GM19328 (cell line): ENCODE measurements around the gene SNX22.

Experiments used
- ATAC-seq: cut with Tn5 transposase; IDR thresholded peaks from one replicate; pipeline ENCODE4 v1.9.1; 2021; ENCODE audit warnings: mild to moderate bottlenecking, moderate library complexity; ENCODE audit not compliant: unreplicated experiment

SNX22 gene

DNA sequence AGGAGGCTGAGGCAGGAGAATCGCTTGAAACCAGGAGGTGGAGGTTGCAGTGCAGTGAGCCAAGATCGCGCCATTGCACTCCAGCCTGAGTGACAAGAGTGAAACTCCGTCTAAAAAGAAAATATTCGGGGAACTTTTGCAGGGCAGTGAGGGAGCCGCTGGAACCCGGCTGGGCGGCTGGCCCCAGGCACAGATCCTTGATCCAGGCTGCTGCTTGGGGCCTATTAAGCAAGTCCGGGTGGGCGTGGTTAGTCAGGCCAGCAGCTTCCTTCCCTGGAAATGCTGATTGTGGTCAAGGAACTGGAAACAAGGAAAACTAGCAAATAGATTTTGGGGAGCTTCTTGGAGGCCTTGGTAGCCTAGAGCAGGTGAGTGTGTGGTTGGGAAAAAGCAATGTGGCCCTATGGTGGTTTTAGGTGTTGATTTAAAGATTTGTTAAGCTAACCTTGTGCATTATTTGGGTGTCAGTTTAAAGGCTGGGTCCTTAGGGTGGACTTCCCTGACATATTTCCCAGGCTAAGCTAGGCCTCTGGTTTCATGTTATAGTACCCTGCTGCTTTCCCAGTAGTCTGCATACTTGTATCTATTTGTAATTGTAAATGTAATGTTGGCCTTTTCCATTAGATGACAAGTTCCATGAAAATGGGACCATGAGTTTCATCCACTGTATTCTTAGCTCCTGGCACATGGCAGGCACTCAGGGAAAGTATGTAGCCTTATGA, 17.7 kb upstream of the SNX22 start:
- no peak for ATAC-seq

DNA sequence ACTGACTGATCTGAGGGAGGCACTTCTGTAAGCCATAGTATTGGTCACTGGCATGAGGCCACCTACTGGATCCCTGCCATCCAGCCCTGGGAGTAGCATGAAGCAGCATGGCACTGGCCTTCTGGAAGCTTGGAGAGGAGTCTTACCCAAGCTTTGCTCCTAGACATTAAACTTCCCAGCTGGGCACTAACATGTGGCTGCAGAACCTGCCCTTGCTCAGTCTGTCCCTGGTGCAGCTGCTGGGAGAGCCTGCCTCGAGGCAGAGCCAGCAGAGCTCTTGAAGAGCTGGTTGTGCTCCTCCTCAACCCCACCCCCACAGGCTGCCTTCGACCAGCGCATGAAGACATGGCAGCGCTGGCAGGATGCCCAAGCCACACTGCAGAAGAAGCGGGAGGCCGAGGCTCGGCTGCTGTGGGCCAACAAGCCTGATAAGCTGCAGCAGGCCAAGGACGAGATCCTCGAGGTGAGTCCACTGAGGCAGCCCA, 17.1 kb upstream of the SNX22 start:
- no peak for ATAC-seq

DNA sequence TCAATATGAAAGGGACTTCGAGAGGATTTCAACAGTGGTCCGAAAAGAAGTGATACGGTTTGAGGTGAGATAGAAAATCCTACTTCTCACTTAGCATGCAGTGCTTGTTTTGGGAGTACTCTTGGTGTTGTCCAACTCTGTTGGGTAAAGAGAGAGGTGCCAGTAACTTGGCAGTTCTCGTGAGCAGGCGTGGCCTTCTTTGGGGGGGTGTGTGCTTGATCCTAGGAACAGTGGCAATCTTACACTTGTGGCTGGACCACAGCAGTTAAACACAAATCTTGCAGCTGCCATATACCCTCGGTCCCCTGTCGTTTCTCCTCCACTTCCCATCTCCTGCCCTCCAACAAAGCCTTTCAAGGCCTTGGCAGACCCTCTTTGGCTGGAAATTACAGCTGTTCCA, 15.2 kb upstream of the SNX22 start:
- ATAC-seq: no peak

DNA sequence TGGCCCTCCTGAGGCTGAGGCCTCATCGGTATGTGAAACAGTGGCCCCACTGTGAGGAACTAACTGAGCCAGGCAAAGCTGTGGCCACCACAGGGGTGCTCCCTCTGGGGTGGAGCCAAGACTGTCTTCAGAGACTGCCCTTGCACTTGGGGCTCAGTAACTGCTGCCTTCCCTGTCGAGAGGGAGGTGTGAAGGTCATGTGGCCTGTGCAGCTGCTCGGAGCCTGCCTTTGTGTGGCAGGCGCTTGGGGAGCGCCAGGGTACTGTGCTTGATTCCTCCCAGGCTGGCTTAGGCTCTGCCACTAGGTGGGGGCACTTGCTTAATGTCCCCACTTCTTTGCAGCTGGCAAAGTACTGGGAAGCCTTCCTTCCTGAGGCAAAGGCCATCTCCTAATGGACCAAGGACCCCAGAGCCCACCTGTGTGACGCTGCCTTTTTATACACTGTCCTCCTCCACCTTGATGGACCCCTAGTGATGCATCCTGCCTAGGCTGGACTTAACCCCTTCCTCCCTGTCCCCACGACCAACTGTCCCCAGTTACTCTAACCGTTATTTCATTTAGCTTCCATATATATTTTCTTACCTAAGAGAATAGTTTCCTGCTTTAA, 14.2 kb upstream of the SNX22 start:
- ATAC-seq: no peak

DNA sequence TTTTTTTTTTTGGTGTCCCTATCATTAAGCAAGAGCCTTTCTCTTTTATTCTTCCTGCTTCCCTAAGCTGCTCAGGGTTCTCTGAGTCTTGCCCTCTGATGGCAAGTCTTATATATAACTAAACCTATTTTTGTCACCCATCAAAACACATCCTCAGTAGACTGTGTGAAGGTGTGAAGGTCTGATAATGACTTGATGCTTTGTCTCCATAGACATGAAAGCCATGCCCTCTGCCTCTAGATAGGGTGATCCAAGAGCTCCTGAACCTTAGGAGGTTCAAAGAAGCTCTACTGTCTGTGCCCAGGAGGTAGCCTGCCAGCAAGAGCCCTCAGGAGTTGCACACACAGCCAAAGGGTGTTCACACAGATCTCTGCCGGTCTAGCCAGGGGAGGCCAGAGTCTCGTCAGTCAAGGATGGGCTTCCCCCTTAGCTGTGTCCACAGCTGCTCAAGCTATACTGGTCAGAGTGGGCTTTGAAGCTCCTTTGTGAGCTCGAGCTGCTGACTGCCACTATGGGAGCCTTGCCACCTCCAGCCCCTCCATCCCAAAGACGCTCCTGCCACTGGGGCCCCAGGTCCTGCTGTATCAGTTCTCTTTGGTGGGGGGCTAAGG, 13.1 kb upstream of the SNX22 start:
- no peak for ATAC-seq

DNA sequence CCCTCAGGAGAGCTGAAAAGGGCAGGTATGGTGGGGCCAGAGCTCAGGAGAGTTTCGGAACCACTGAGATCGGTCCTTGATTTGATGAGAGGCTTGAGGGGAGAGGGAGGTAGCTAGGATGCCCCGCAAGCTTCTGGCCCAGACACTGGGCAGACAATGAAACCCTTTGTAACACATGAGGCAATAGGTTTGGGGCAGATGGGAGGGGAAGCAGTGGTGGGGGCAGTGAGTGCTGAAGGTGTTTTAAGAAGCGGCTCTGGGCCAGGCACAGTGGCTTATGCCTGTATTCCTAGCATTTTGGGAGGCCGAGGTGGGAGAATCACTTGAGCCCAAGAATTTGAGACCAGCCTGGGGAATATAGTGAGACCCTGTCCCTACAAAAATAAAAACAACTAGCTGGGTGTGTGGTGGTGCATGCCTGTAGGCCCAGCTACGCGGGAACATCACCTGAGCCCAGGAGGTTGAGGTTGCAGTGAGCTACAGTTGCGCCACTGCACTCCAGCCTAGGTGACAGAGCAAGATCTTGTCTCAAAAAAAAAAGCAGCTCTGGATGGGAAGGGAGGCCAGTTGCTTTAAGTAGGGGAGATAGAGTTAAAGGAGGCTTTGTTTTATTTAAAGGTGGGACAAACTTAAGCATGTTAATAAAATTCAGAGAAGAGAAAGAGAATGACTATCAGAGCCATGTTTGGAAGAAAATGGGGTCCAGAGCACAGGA, 9.6 kb upstream of the SNX22 start:
- ATAC-seq: no peak

DNA sequence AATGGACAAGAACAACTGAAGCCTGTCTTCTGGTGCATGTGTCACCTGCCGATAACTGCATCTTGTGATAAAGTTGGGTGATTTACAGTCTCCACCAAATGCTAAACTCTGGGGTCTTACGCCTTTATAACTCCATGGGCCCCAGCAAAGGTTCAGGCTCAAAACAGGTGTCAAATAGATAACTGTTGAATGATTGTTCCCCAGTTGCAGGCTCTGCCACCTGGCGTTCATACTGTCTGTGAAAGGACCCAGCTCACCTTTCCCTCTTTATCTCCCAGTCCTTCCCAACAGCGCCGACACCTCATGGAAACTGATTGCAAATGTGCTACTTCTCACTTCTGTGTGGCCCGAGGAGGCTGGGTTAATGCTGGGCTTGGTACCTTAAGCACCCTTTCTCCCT, 8.3 kb upstream of the SNX22 start:
- ATAC-seq: no peak

DNA sequence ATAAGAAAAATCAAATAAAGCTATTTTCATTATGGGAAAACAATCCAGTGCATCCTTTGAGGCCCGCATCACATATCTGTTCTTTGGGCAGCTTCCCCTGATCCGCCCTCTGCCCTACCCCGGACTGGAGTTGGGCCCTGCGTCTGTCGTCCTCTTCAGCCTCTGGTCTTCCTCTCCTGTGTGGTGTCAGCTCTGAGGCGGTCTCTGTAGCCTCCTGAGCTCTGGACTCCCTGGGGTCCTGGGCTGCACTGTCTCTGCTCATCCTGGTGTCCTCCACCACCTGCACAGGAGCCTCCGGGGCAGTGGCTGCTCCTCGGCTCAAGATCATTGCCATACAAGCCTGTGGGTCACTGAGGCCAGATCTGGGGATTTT, 7.4 kb upstream of the SNX22 start:
- ATAC-seq: no peak

DNA sequence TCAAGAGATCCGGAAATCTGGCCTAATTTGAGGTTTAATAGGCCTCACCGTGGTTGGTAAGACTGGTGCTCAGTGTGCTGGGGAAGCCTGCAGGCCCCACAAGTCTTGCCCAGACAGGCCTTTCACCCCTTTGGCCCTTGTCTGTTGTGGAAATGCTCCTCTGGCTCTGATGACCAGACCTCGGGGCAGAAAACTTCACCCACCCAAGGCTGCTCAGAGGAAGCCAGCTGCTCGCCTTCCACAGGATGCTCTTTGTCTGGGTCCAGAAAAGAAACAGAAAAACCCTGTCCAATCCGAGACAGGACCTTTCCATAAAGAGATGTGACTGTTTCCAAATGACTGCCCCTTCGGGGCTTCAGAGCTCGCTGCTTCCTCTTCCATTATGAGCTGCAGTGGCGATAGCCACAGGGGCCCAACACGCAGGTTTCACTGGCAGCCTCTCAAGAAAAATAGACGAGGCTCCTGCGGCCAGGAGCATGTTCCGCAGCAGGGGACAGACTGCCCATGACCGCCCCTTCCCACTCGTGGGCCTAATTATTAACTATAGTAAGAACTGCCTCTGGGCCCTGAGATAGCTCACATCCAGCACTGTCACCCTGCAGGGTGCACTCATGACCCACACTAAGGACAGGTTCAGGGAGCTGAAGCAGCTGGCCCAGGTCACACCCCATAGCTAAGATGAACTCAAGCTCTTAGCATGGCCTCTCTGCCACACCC, 6.8 kb upstream of the SNX22 start:
- peak; percentile 42 for ATAC-seq

DNA sequence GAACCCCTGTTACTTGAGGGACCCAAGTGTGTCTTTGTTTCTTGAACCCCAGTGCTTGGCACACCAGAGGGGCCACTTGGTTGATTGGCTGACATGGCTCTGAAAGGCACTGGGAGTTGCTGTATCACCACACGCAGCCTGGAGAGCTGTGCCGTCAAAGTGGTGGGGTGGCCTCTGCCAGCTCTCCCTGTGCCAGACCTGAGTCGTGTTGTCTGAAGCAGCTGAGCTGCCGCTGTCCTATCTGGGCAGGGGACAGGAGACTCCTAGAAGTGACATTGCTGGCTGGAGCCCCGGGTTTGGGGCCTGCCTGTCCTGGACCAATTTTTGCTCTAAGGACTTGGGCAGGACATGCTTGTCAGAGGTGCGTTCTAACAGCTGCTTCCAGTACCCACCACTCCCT, 5.5 kb upstream of the SNX22 start:
- ATAC-seq: no peak

DNA sequence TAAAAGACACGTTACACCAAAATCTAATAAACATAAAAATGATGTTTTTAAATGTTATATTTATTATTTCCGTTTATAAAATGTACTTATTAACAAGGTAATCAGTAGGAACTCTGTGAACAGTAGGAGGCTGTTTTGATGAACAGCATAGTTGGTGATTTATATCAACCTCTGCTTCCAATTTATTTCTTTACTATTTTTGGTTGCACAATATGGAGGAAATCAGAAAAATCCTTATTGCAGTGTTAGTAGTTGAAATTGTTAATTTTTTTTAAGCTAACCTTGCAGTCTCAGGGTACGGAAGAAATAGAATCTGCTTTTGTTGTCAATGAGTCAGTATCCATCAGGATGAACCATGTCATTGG, 5.0 kb upstream of the SNX22 start:
- ATAC-seq: no peak

DNA sequence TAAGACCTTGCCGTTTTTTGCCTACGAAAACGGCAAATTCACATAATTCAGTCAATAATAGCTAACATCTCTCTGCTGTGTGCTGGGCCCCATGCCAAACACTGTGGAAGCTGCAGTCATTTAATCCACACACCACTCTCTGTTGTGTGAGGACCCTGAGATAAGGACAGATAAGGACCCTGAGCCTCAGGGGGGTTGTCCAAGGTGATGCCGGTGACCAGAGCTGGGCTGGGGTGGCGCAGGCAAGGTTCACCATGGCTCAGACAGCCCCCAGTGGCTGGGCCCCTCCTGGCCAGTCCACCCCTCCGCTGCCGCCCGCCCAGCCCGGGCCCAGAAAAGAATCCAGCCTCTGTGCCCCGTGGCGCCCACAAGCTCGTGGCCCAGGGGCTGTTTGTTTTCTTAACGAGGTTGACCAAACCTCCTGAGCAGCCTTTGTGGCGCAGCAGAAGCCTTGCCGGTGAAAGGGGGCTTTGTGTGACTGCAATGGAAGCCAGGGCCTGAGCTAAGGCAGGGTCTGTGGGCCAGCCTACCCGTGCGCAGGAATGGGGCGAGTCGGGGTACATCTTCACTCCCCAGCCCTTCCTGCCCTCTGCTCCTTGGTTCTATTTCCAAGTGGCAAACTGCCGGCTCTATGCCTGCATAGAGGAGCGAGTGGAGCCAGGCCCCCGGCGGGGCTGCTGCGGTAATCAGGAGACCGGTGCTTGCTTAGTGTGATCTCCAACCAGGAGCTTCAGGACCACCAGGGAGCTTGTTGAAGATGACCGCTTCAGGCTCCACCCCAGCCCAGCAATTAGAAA, 4.4 kb upstream of the SNX22 start:
- ATAC-seq: no peak

DNA sequence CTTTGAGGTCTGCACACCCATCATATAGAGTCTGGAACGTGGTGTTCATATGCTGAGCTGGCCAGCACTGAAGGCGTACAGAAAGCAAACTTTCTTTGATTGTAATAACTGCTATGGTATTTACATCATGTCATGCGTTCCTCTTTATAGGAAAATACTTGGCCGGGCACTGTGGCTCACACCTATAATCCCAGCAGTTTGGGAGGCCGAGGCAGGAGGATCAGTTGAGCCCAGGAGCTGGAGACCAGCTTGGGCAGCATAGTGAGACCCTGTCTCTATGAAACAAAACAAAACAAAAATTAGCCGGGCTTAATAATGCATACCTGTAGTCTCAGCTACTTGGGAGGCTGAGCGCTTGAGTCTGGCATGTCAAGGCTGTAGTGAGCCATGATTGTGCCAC, 3.4 kb upstream of the SNX22 start:
- ATAC-seq: no peak

DNA sequence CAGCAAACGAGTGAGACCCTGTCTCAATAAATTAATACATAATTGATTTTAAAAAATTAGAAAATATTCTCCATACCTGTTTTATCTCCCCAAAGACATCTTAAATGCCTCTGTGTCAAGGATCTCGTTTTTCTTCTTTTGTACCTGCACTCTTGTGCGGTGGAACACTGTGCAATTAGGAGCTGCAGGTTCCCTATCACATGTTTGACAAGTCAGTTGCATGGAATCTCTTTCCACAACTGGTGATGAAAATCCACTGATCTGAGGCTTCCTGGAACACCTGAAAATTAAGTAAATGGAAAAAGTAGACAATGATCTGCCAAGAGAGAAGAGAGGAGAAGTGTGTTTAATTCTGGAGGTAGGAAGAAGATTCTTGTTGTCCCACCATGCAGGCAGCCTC, 3.0 kb upstream of the SNX22 start:
- ATAC-seq: no peak

DNA sequence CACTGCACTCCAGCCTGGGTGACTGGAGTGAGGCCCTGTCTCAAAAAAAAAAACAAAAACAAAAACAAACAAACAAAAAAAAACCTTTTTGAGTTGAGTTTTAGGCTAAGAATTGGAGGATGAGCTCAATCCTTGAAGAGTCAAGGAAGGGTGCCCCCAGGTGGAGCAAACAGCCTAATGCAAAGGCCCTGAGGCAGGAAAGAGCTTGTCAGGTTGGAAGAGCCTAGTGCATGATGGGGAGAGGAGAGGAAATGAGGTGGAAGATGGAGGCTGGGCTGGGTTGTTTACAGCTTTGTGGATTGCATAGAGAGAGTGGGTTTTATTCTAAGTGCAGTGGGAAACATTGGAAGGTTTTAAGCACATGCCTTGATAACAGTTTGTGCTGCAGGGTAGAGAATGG, 2.1 kb upstream of the SNX22 start:
- no peak for ATAC-seq

DNA sequence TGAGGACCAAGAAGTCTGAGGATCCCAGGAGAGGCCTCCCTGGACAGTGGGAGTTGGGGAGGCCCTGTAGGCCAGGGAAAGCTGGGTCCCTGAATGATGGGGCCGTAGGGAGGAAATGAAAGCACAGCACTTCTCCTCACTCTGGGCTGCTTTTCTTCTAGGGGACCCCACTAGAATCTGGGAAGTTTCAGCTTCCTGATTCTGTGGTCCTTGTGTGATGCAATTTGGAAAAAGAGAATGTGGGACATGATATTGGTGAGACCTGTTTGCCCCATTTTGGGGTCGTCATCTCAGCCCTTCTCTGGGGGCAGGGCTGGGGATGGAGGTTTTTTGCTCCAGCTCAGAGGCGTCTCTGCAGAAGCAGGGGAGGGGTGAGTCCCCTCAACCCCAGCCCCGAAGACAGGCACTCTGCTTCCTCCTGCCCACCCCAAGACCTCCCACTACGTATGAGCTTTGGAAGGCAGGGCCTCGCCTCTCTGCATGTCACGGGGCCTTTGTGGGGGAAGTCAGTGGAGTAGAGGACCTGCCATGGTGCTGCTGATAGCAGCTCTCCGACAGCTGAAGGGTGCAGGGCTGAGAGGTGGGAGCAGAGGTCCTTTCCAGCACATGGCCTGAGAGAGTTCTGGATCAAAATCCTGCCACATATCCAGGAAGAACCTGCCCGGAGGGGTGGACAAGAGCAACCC, 1.5 kb upstream of the SNX22 start:
- no peak for ATAC-seq

DNA sequence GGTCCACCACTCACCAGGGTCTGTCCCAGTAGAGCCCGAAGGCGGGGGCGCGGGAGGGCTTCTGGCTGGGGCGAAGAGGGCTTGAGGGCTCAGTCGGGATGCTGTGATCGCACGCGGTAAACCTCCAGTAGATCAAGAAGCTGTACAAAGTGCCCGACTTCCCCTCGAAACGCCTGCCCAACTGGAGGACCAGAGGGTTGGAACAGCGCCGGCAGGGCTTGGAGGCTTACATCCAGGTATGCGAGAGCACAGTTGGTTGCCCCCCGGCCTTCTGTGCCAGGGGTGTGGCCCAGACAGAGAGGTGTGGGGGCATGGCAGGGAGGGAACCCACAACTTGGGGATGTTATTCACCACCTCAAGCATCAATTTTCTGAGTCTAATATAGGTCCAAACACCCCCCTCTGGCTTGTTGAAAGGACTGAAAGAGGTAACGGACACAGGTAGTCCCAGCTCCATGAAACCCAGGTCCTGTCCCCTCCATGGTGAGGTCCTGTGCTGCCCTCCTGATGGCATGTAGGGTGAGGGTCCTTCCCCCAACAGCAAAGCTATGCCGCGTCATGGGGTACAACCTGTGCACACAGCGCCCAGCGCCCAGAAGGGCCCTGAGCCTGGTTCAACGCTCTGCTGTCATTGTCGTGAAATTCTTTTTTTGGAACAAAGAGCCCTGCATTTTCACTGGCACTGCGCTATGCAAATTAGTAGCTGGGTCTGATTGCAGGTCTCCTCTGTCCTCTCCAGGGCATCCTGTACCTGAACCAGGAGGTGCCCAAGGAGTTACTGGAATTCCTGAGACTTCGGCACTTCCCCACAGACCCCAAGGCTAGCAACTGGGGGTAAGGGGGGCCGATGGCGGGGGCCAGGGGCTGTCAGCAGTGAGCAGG, 1.2 kb downstream of the SNX22 start:
- ATAC-seq: peak; percentile 21

DNA sequence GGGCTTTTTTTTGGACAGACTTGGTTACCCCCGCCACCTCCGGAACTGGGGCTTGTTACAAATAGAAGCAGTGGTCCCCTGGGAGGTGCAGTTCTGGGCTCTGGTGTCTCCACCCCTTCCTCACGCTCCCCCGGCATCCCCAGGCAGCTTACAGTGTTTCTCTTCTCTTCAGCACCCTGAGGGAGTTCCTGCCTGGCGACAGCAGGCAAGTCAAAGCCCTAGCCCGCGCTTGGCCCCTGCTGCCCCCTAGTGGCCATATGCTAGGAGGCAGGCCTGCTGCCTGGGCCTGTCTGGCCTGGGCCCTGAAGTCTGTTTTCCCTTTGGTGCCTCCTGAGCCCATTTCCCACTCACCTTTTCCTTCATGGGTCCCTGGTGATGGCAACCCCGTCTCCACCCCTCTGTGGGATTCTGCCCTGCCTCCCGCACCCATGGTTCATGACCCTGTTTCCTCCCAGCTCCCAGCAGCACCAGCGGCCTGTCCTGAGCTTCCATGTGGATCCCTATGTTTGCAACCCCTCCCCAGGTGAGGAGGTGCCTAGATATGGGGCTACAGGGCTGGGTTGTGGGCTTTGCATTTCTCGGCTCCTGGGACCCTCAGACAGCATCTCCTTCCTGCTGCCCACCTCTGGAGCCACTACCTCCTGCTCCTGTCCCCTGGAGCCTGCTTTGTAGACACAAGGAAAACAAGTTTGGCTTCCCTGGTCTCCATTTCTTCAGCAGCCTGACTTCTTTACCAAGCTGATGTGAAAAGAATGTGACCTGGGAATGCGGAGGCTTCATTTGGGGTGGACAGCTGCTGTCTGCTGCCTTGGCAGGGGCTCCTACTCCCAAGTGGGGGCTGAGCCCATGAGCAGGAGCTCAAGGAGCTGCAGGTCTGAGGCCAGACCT, 2.2 kb downstream of the SNX22 start:
- ATAC-seq: peak; percentile 40
